Measurements from ENCODE around the gene PAQR8. TPM values are rescaled to one million over a fixed set of nuclear protein-coding genes. Genes with fewer than 3 reads are reported as not detected.
"Not testable (repeated sequence)": the region's sequence is repeated elsewhere in the genome, so short reads cannot be mapped to it uniquely, and the experiment has no call there.

PAQR8 gene
- total RNA-seq, 2 experiments from 2014 or later = 5.5 to 6.2 TPM

- intact Hi-C loops (cut with micrococcal nuclease; ENCODE audit: unreplicated experiment) = no loop called here
- peaks cover 24% of the 10 kb centered on the region for H3K4me1 ChIP-seq (ENCODE audit: insufficient read depth, low read length, poor library complexity, severe bottlenecking)
- no TSS peak for BruUV-seq (replicated peaks)
Observed at GRCh38 chr6:52424513-52424912, 62.6 kb downstream of the PAQR8 start.

GRCh38 chr6:52426667-52427066, 64.7 kb downstream of the PAQR8 start:
- Histone ChIP-seq H3K9me3 (ENCODE audit: low read length) (no peaks in the 10 kb centered on the region), H3K4me1 (ENCODE audit: insufficient read depth, low read length, poor library complexity, severe bottlenecking) (peaks cover 12% of the 10 kb centered on the region), H3K9me2 (ENCODE audit: insufficient read depth, low read length) (no peaks in the 10 kb centered on the region), H3K36me3 (ENCODE audit: insufficient read depth, low read length) (peaks cover 18% of the 10 kb centered on the region), H4K20me1 (ENCODE audit: insufficient read depth, low read length) (no peaks in the 10 kb centered on the region), H3K79me2 (ENCODE audit: insufficient read depth, low read depth, low read length) (no peaks in the 10 kb centered on the region), H2AFZ (ENCODE audit: low read length) (no peak overlapping the region), H3K27ac (ENCODE audit: low read depth, low read length, poor library complexity, severe bottlenecking) (no peak overlapping the region), H3K4me3 (ENCODE audit: low read depth, low read length, poor library complexity, severe bottlenecking) (no peak overlapping the region), H3K4me2 (ENCODE audit: low read length) (no peak overlapping the region)
- CTCF ChIA-PET (ENCODE audit: unreplicated experiment) = no interaction called here
- no TSS peak for BruUV-seq (replicated peaks)
- POLR2A ChIA-PET = interaction anchor here (0.6 to 1.1 kb wide), 2 partner anchors 71 to 1059 kb away, joined by 3 to 8 read pairs; no protein-coding TSS in a partner anchor
- no peak for DNase-seq (ENCODE audit: low spot score)
- intact Hi-C loops (cut with micrococcal nuclease; ENCODE audit: unreplicated experiment) = no loop called here
- TF ChIP-seq EZH2phosphoT487 (IDR thresholded peaks at IDR 0.05; ENCODE audit: borderline replicate concordance, low read depth, low read length) = no peak
- no peak for TF ChIP-seq CTCF (conservative IDR thresholded peaks at IDR 0.05; ENCODE audit: low read length)

More at GRCh38 chr6:52424513-52424912, 62.6 kb downstream of the PAQR8 start:
- no peak for DNase-seq (ENCODE audit: low spot score)
- Histone ChIP-seq H3K9me3 (ENCODE audit: low read length) (no peaks in the 10 kb centered on the region), H3K36me3 (ENCODE audit: insufficient read depth, low read length) (peaks cover 13% of the 10 kb centered on the region), H2AFZ (ENCODE audit: low read length) (no peak overlapping the region), H3K79me2 (ENCODE audit: insufficient read depth, low read depth, low read length) (no peaks in the 10 kb centered on the region), H4K20me1 (ENCODE audit: insufficient read depth, low read length) (no peaks in the 10 kb centered on the region), H3K27ac (ENCODE audit: low read depth, low read length, poor library complexity, severe bottlenecking) (no peak overlapping the region), H3K4me2 (ENCODE audit: low read length) (no peak overlapping the region), H3K4me3 (ENCODE audit: low read depth, low read length, poor library complexity, severe bottlenecking) (no peak overlapping the region), H3K9me2 (ENCODE audit: insufficient read depth, low read length) (no peaks in the 10 kb centered on the region)
- TF ChIP-seq CTCF (conservative IDR thresholded peaks at IDR 0.05; ENCODE audit: low read length) (no peak), EZH2phosphoT487 (IDR thresholded peaks at IDR 0.05; ENCODE audit: borderline replicate concordance, low read depth, low read length) (no peak)
- ChIA-PET CTCF (ENCODE audit: unreplicated experiment) (no interaction called here), POLR2A (interaction anchor here (0.5 to 1.6 kb wide), 7 partner anchors 35 to 716 kb away, joined by 3 to 6 read pairs (median 4); no protein-coding TSS in a partner anchor)

GRCh38 chr6:52433294-52433693, 71.3 kb downstream of the PAQR8 start:
- peaks cover 12% of the 10 kb centered on the region; the same call in 1 of the 2 replicates for H3K36me3 ChIP-seq (ENCODE audit: insufficient read depth, low read length)
- POLR2A ChIA-PET = interaction anchor here (0.6 to 1.8 kb wide), 2 partner anchors 12 to 18 kb away, joined by 3 read pairs; no protein-coding TSS in a partner anchor
- H3K79me2 ChIP-seq (ENCODE audit: insufficient read depth, low read depth, low read length); H3K4me2 ChIP-seq (ENCODE audit: low read length); intact Hi-C loops (cut with micrococcal nuclease; ENCODE audit: unreplicated experiment); H3K4me3 ChIP-seq (ENCODE audit: low read depth, low read length, poor library complexity, severe bottlenecking); BruUV-seq (replicated peaks); H2AFZ ChIP-seq (ENCODE audit: low read length); H4K20me1 ChIP-seq (ENCODE audit: insufficient read depth, low read length); H3K4me1 ChIP-seq (ENCODE audit: insufficient read depth, low read length, poor library complexity, severe bottlenecking); H3K27ac ChIP-seq (ENCODE audit: low read depth, low read length, poor library complexity, severe bottlenecking); H3K9me2 ChIP-seq (ENCODE audit: insufficient read depth, low read length); H3K9me3 ChIP-seq (ENCODE audit: low read length); DNase-seq (ENCODE audit: low spot score); CTCF ChIA-PET (ENCODE audit: unreplicated experiment): not testable (repeated sequence)
